NCI-H2196 (cell line): Measurements from ENCODE around the gene APOM.

Experiments
- DNase-seq: peaks from one replicate; lab custom pipeline; 2025; ENCODE audit not compliant: unreplicated experiment; lab: John Stamatoyannopoulos, UW

Gene APOM

DNA sequence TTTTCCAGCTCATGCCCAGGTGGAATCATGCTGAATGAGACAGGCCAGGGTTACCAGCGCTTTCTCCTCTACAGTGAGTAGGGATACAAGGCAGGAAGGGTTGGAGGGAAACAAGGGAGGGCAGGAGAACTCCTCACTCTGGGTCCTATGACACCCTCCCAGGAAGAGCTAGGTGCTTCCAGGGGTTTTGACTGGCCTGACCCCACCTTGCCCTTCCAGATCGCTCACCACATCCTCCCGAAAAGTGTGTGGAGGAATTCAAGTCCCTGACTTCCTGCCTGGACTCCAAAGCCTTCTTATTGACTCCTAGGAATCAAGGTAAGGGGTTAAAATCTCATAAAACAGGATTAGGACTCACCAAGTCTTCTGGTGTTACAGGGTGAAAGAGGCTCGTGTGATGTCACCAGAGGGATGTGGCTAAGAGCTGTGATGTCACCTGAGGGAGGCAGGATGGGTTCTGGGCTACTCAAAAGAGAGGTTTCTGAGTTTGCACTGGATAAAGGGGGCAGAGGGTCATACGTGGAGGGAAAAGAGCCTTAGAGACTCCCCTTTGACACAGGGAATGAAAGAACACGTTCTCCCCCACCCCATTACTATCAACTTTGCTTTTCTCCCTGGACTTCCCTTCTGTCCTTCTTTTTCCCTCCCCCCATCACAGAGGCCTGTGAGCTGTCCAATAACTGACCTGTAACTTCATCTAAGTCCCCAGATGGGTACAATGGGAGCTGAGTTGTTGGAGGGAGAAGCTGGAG, 1.9 kb downstream of the APOM start:
- DNase-seq: no peak

DNA sequence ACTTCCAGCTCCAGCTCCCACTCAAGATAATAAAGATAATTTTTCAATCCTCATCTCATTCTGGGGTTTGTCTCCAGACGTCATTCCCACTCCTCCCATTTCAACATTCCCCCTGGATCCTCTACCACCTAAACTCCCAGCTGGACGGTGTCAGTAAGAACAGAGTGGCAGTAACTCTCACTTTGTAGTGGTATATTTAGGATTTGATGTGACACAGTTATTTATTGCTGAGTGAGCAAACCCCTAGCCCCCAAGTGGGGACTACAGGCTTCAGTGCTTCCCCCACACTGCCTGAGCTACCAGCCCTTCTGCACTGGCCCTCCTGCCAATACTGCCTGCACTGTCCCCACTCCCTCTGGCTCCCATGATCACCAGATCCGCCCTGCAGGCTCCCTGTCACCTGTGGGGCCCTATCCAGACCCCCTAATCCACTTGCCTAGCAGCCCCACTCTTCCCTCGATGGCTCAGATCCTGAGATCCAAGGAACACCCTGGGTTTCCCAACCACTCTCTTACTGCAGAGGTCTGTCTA, 2.5 kb downstream of the APOM start:
- no peak for DNase-seq

- DNase-seq: no peak
These were observed 3.4 kb downstream of the APOM start for GRCh38 chr6:31658983-31659648.

DNA sequence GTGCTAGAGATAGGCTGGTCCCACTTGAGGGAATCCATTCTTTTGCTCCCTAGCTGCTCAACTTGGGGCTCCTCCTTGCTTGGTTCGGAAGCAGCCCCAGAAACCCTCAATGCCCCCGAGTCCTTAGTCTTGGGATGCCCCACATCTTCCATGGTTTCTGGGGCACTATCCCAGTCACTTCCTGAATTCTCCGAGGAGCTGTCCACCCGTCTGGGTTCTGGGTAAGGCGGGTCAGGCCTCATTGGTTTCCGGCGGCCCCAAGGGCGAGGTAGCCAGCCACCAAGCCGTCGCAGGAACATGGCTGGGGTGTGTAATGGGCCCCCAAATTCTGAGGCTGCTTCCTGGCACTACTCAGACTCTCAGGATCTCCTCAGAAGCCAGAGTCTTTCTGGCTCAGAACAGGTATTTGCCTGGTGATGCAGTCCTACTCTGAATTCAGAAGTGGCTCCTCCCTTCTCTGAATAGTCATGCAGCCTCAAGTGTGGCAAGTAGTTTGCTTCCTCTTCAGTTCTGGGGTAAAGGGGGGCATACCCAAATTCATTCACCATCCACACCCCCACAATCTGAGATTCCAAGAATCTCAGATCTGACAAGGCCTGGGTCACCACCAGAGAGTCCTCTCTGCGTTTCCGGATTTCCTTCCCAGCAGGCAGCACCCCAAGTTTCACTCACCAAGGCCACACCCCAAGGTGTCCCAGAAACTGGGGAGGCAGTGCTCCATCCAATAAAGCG, 4.1 kb downstream of the APOM start:
- no peak for DNase-seq

DNA sequence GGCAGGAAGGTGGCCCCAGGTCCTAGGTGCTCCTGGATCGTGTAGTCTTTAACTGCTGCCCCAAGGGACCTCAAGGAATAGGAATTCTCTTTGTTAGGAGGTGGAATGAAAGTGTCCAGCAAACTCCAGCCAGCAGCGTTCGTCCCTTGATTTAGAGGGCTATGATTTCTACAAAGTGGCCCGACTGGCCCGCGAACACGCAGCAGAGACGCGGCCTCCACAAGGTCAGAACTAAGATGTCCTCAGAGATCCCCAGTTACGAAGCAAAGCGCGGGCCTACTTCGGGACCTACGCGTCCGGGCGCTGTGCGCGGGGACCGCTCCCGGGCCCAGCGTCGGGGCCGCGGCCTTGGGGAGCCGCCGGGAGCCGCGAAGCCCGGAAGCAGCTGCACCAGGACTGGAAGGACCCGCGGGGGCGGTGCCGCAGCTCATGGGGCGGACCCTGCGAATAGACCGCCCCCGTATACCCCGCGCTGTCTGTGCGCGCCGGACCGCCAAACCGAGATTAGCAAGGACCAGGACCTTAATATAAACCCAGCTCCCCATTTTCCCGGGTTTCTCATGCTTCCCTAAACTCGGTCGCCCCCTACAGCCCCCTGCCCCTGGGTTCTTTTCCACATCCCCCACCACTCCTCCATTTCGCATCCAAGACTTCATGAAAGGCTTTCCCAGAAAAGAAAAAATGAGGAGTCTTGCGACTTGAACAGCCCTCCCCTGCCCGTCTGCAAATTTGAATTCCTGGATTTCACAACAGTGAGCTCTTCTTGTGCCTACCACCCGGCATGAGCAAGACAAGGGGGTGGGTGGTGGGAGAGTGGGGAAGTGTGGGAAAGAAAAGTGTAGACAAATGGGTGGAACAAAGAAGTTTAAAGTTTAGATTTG, 4.9 kb downstream of the APOM start, which contains the start of gene C6orf47:
Gene C6orf47, minus strand, starts transcription at position 398 of the 881 bp plus-strand sequence. CDS start 831 bp downstream, outside the sequence.
- DNase-seq: peak; percentile 81

DNA sequence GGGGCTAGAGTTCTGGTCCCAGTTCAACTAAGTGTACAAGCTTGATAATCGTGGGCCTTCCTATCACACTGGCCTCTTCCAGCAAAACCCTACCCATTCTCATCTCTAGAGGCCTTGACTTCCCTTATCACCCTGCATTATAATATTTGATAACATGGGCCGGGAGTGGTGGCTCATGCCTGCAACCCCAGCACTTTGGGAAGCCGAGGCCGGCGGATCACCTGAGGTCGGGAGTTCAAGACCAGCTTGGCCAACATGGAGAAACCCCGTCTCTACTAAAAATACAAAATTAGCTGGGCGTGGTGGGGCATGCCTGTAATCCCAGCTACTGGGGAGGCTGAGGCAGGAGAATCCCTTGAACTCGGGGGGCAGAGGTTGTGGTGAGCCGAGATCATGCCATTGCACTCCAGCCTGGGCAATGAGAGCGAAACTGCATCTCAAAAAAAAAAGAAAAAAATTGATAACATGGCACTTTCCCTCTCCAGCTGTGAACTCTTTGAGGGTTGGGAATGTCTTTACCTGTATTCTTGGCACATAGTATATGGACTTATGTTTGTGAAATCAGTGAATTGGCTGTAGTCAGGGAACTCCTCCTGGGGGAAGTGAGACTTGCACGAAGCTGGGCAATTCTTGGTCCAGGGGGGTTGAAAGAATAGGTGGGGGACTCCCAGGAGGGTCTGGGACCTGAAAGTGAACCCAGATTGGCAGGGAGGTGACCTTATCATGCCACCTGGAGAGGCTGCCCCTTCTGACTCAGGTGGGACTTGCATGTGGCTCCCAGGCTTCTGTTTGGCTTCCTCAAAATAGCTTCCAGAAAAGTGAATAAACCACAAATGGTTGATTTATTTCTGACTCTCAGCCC, 5.8 kb downstream of the APOM start:
- no peak for DNase-seq

DNA sequence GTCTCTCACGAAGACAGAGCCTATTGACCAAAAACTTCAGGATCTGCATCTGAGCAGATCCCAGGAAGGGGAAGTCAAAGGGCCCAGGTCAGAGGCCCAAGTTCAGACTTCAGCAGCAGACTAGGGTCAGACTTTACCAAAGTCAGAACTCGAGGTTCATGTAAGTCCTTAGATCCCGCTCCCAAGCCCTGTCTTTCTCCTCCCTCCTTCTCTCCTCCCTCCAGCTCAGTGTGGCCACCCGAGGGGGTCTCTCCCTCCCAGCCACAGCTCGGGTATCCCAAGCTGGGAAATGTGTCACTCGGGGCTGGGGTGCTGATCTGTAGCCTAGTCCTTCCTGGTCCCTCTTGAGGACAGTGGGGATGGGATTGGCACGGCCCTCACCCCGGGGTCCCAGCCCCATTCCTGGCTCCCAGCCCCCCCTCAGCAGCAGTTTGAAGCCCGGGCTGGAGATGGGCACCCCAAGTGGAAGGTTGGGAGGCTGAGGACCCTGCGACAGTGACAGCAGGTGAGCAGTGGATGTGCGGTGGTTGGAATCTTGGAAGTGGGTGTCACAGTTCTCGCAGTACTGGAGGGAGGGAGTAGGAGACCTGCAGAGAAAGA, 6.5 kb downstream of the APOM start:
- no peak for DNase-seq

DNA sequence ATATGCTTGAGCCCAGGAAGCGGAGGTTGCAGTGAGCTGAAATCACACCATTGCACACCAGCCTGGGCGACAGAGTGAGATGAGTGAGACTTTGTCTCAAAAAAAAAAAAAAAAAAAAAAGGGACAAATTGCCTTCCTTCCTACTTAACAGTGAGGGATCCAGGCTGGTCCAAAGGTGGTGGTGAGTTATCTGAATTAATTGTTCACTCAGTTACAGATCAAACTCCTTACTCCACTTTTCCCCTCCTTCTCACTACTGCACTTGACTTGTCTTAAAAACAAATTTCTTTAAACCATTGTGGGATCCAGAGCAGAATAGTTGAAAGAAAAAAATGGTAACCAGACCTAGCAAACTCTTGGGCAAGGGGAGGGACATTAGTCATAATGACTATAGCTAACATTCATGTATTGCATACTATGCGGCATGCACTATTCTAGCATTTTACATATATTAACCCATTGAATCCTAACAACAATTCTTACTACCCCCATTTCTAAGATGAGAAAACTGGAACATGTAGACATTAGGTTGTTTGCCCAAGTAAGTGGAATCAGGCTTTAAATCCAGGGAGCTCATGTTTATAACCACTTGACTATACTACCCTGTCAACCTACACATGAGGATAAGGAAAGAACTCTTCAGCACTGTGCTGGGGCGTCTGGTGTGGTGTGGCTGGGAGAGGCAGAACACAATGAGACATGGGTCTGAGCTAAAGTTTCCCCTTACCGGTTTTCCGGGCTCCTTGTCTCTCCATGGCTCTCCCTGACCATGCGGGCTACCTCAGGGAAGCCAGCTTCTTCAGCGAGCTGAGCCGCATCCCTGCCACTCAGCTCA, 7.6 kb downstream of the APOM start:
- no peak for DNase-seq

- DNase-seq: no peak
These were observed 8.5 kb downstream of the APOM start for GRCh38 chr6:31663961-31664789.

DNA sequence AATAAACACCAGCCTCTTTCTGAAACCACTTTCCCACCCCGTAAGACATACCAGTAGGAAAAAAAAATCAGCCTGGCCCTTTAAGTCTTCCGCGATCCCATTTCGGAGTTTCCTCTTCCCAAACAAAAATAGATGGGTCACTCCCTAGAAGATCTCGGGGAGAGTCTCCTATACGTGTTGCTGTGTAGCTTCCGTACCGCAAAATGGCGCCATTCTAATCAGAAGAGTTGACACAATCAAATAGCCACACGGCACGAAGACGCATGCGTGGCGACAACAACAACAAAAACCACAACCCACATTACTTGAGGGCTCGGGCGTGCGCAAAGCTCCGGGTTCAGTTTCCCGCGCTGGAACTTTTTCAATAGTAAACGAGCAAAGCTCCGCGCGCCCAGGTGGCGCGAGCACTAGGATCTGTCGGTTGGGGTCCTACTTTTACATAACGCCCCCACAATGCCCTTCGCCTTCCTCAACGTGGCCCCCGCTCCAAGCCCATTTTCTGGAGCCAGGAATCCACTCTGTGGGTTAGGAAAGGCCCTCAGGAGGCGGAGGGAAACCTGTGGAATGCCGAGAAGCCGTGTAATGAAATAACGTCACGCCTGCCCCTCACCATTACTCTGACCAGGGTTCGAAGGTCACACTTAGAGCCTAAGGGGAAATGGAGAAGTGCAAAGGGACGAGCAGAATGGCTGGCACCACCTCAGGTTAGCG, 9.3 kb downstream of the APOM start, which contains the start of gene GPANK1:
Gene GPANK1, minus strand, starts transcription at position 208 of the 711 bp plus-strand sequence. CDS start 519 bp downstream, outside the sequence.
- peak; percentile 94 for DNase-seq

- peak; percentile 98 for DNase-seq
These were observed 10.0 kb downstream of the APOM start, which contains the start of gene CSNK2B for GRCh38 chr6:31665501-31666336. CSNK2B (plus strand) TSS chr6:31666080; CDS start chr6:31666832, 752 bp downstream.

DNA sequence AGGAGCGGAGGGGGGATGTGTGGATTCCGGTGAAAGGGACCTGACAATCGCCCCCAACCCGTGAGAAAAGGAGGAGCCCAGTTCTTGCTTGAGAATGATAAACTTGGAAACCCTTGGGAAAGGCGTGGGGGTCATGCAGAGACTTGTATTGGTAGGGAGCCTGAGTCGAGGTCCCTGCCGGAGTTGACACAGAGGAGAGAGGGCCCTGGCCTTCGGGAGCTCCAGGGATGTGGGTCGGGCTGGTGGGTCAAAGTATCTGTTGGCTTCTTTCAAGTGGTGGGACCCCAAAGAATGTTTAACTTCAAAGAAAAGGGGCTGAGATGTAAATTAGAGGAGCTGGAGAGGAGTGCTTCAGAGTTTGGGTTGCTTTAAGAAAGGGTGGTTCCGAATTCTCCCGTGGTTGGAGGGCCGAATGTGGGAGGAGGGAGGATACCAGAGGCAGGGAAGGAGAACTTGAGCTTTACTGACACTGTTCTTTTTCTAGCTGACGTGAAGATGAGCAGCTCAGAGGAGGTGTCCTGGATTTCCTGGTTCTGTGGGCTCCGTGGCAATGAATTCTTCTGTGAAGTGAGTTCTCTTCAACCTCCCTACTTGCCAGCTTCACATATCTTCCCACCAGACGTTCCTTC, 10.8 kb downstream of the APOM start:
- DNase-seq: no peak

DNA sequence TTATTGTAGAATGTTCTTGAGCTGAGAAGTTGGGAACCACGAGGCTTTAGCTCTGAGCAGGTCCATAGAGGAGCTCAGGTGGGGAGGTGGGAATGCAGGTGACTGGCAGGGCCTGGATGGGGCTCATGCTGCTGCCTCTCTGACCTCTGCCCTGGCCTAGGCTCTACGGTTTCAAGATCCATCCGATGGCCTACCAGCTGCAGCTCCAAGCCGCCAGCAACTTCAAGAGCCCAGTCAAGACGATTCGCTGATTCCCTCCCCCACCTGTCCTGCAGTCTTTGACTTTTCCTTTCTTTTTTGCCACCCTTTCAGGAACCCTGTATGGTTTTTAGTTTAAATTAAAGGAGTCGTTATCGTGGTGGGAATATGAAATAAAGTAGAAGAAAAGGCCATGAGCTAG, 14.0 kb downstream of the APOM start, which contains the start of gene LY6G5B:
Gene LY6G5B, plus strand, starts transcription at position 301 of the 400 bp plus-strand sequence. CDS start 975 bp downstream, outside the sequence.
- no peak for DNase-seq

GRCh38 chr6:31676322-31676903, 20.7 kb downstream of the APOM start:
- DNase-seq: no peak

DNA sequence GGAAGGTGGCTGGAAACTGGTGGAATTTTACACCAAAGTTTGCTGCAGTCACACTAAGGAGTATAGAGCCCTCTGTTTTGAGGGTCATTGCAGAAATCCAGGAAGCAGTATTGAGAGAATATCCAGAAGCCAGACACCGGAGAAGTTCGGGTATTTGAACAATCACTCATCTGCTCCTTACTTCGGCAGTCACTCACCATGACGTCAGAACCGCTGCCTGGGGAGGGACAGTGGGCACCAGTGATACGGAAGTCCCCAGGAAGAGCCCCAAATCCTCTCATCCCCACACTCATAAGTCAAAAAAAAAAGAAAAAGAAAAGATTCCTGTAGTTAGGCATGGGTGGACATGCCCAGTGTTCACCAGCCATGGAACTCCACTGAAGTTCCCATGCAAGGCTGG, 21.2 kb downstream of the APOM start:
- DNase-seq: no peak
